GM21528 (cell line): ENCODE results near the gene GPR183.

Experiments
- ATAC-seq: cut with Tn5 transposase; IDR thresholded peaks from one replicate; pipeline ENCODE4 v1.9.1; 2021; ENCODE audit warnings: mild to moderate bottlenecking, moderate library complexity; ENCODE audit not compliant: unreplicated experiment, low FRiP score

The GPR183 gene

GRCh38 chr13:99296398-99296797 lies 10.8 kb downstream of the GPR183 start:
- peak; percentile 59 for ATAC-seq

GRCh38 chr13:99295488-99296252 lies 11.5 kb downstream of the GPR183 start:
- no peak for ATAC-seq

GRCh38 chr13:99294958-99295357 lies 12.2 kb downstream of the GPR183 start:
- no peak for ATAC-seq

- ATAC-seq: no peak
Measured at GRCh38 chr13:99294198-99294597, 13.0 kb downstream of the GPR183 start.

GRCh38 chr13:99293178-99293577 lies 14.0 kb downstream of the GPR183 start:
- no peak for ATAC-seq

- no peak for ATAC-seq
Measured at GRCh38 chr13:99290894-99291293, 16.3 kb downstream of the GPR183 start.

GRCh38 chr13:99289674-99290337 lies 17.4 kb downstream of the GPR183 start:
- no peak for ATAC-seq

GRCh38 chr13:99289271-99289670 lies 17.9 kb downstream of the GPR183 start:
- no peak for ATAC-seq

- ATAC-seq: peak; percentile 62
Measured at GRCh38 chr13:99288089-99288488, 19.1 kb downstream of the GPR183 start.

- ATAC-seq: no peak
Measured at GRCh38 chr13:99287551-99287950, 19.6 kb downstream of the GPR183 start.

- ATAC-seq: no peak
Measured at GRCh38 chr13:99285432-99286182, 21.6 kb downstream of the GPR183 start.

- ATAC-seq: peak; percentile 77
Measured at GRCh38 chr13:99282264-99283231, 24.7 kb downstream of the GPR183 start.

GRCh38 chr13:99281811-99282263 lies 25.4 kb downstream of the GPR183 start:
- ATAC-seq: peak; percentile 63

- no peak for ATAC-seq
Measured at GRCh38 chr13:99280166-99280565, 27.0 kb downstream of the GPR183 start.

GRCh38 chr13:99279637-99280036 lies 27.6 kb downstream of the GPR183 start:
- no peak for ATAC-seq

GRCh38 chr13:99278843-99279242 lies 28.4 kb downstream of the GPR183 start:
- ATAC-seq: no peak

- ATAC-seq: no peak
Measured at GRCh38 chr13:99278200-99278599, 29.0 kb downstream of the GPR183 start.

- no peak for ATAC-seq
Measured at GRCh38 chr13:99277629-99278028, 29.6 kb downstream of the GPR183 start.

GRCh38 chr13:99276706-99277105 lies 30.5 kb downstream of the GPR183 start:
- no peak for ATAC-seq

GRCh38 chr13:99275093-99275469 lies 32.1 kb downstream of the GPR183 start:
- ATAC-seq: no peak
